ENCODE data around the gene S1PR1.

S1PR1 gene

GRCh38 chr1:101282314-101283038, 45.7 kb downstream of the S1PR1 start:
- peaks cover 7% of the 10 kb centered on the region; the same call in 1 of the 2 replicates for H3K4me1 ChIP-seq (ENCODE audit: control insufficient read depth, insufficient read depth, low read length)
- H3K27ac ChIP-seq (ENCODE audit: low read depth, low read length), result no peak overlapping the region
- H3K9ac ChIP-seq (ENCODE audit: low read length), result no peak overlapping the region
- no peaks in the 10 kb centered on the region for H3K27me3 ChIP-seq (ENCODE audit: control insufficient read depth, insufficient read depth, low read length)
- no peaks in the 10 kb centered on the region for H3K36me3 ChIP-seq (ENCODE audit: control insufficient read depth, insufficient read depth, low read length)
- no peaks in the 10 kb centered on the region for H3K9me3 ChIP-seq (ENCODE audit: control insufficient read depth, insufficient read depth, low read depth, low read length)
- no peak overlapping the region for H3K4me3 ChIP-seq (ENCODE audit: low read depth, low read length)

- Histone ChIP-seq H3K9ac (ENCODE audit: low read length) (no peak overlapping the region), H3K9me3 (ENCODE audit: control insufficient read depth, insufficient read depth, low read depth, low read length) (no peaks in the 10 kb centered on the region), H3K36me3 (ENCODE audit: control insufficient read depth, insufficient read depth, low read length) (no peaks in the 10 kb centered on the region), H3K4me1 (ENCODE audit: control insufficient read depth, insufficient read depth, low read length) (peaks cover 7% of the 10 kb centered on the region; the same call in 1 of the 2 replicates), H3K4me3 (ENCODE audit: low read depth, low read length) (no peak overlapping the region), H3K27ac (ENCODE audit: low read depth, low read length) (no peak overlapping the region), H3K27me3 (ENCODE audit: control insufficient read depth, insufficient read depth, low read length) (no peaks in the 10 kb centered on the region)
Observed at GRCh38 chr1:101283443-101283842, 46.6 kb downstream of the S1PR1 start.

GRCh38 chr1:101284021-101284420, 47.2 kb downstream of the S1PR1 start:
- Histone ChIP-seq H3K36me3 (ENCODE audit: control insufficient read depth, insufficient read depth, low read length) (no peaks in the 10 kb centered on the region), H3K4me3 (ENCODE audit: low read depth, low read length) (no peak overlapping the region), H3K27me3 (ENCODE audit: control insufficient read depth, insufficient read depth, low read length) (no peaks in the 10 kb centered on the region), H3K9me3 (ENCODE audit: control insufficient read depth, insufficient read depth, low read depth, low read length) (no peaks in the 10 kb centered on the region), H3K4me1 (ENCODE audit: control insufficient read depth, insufficient read depth, low read length) (peaks cover 7% of the 10 kb centered on the region; the same call in 1 of the 2 replicates), H3K27ac (ENCODE audit: low read depth, low read length) (no peak overlapping the region), H3K9ac (ENCODE audit: low read length) (no peak overlapping the region)

- Histone ChIP-seq H3K9ac (ENCODE audit: low read length) (no peak overlapping the region), H3K36me3 (ENCODE audit: control insufficient read depth, insufficient read depth, low read length) (no peaks in the 10 kb centered on the region), H3K4me1 (ENCODE audit: control insufficient read depth, insufficient read depth, low read length) (peaks cover 7% of the 10 kb centered on the region; the same call in 1 of the 2 replicates), H3K27ac (ENCODE audit: low read depth, low read length) (no peak overlapping the region), H3K9me3 (ENCODE audit: control insufficient read depth, insufficient read depth, low read depth, low read length) (no peaks in the 10 kb centered on the region), H3K4me3 (ENCODE audit: low read depth, low read length) (no peak overlapping the region), H3K27me3 (ENCODE audit: control insufficient read depth, insufficient read depth, low read length) (no peaks in the 10 kb centered on the region)
Observed at GRCh38 chr1:101284622-101285218, 47.9 kb downstream of the S1PR1 start.

GRCh38 chr1:101285922-101286570, 49.2 kb downstream of the S1PR1 start:
- no peak overlapping the region for H3K9ac ChIP-seq (ENCODE audit: low read length)
- no peaks in the 10 kb centered on the region for H3K27me3 ChIP-seq (ENCODE audit: control insufficient read depth, insufficient read depth, low read length)
- no peaks in the 10 kb centered on the region for H3K36me3 ChIP-seq (ENCODE audit: control insufficient read depth, insufficient read depth, low read length)
- no peaks in the 10 kb centered on the region for H3K9me3 ChIP-seq (ENCODE audit: control insufficient read depth, insufficient read depth, low read depth, low read length)
- H3K4me3 ChIP-seq (ENCODE audit: low read depth, low read length), result no peak overlapping the region
- H3K27ac ChIP-seq (ENCODE audit: low read depth, low read length), result no peak overlapping the region
- peaks cover 11% of the 10 kb centered on the region; the same call in 1 of the 2 replicates for H3K4me1 ChIP-seq (ENCODE audit: control insufficient read depth, insufficient read depth, low read length)

GRCh38 chr1:101288491-101288944, 51.7 kb downstream of the S1PR1 start:
- Histone ChIP-seq H3K4me3 (ENCODE audit: low read depth, low read length) (no peak overlapping the region), H3K9me3 (ENCODE audit: control insufficient read depth, insufficient read depth, low read depth, low read length) (no peaks in the 10 kb centered on the region), H3K27me3 (ENCODE audit: control insufficient read depth, insufficient read depth, low read length) (no peaks in the 10 kb centered on the region), H3K9ac (ENCODE audit: low read length) (no peak overlapping the region), H3K27ac (ENCODE audit: low read depth, low read length) (no peak overlapping the region), H3K36me3 (ENCODE audit: control insufficient read depth, insufficient read depth, low read length) (no peaks in the 10 kb centered on the region), H3K4me1 (ENCODE audit: control insufficient read depth, insufficient read depth, low read length) (peaks cover 23% of the 10 kb centered on the region)

GRCh38 chr1:101290119-101290921, 53.5 kb downstream of the S1PR1 start:
- Histone ChIP-seq H3K27ac (ENCODE audit: low read depth, low read length) (no peak overlapping the region), H3K4me1 (ENCODE audit: control insufficient read depth, insufficient read depth, low read length) (peaks cover 17% of the 10 kb centered on the region), H3K27me3 (ENCODE audit: control insufficient read depth, insufficient read depth, low read length) (no peaks in the 10 kb centered on the region), H3K9ac (ENCODE audit: low read length) (no peak overlapping the region), H3K36me3 (ENCODE audit: control insufficient read depth, insufficient read depth, low read length) (no peaks in the 10 kb centered on the region), H3K4me3 (ENCODE audit: low read depth, low read length) (no peak overlapping the region), H3K9me3 (ENCODE audit: control insufficient read depth, insufficient read depth, low read depth, low read length) (no peaks in the 10 kb centered on the region)

Measured in HUES6 (cell line).